Mesenteric fat pad (tissue), 1 donor: Measurements from ENCODE around the gene LGALS1. TPM values are rescaled to one million over a fixed set of nuclear protein-coding genes. Genes with fewer than 3 reads are reported as not detected.
A peak's percentile ranks its signal among the peaks of the same experiment; 100 is the strongest.

Experiments
- DNase-seq: peaks from one replicate; pipeline ENCODE4 v3.0.0-alpha.2; 2020; ENCODE audit warnings: low spot score
- long read RNA-seq: library from polyadenylated mRNA; unstranded; transcript quantifications from one replicate; pipeline ENCODE4 v2.0.0, GENCODE V29; 2020
- total RNA-seq: library from RNA; stranded (reverse); fragmentation: NEBNext Ultra II Directional; extraction: Animal tissue kit (Norgen Biotek cat#: 25700); gene quantifications from one replicate; pipeline ENCODE4 v1.2.1, GENCODE V29; 2021
- donor health status: DM: yes; HTN: yes; CAD: no.

The LGALS1 gene
- total RNA-seq: 1,964 TPM
- long read RNA-seq, transcript LGALS1-201 (4 exons, 560 nt): major isoform, 106 of 132 reads
- long read RNA-seq, partial matches to known transcripts: 23 of 132 reads
- long read RNA-seq, other reads (novel, unspliced or antisense): 2 of 132 reads

- peak; percentile 96 for DNase-seq
Observed at GRCh38 chr22:37674951-37675929, at the start of gene LGALS1. TSS of gene LGALS1 (plus strand) at chr22:37675636. CDS start at chr22:37675703, 67 bp downstream.

- DNase-seq: no peak
Observed at GRCh38 chr22:37625737-37626136, 49.7 kb upstream of the LGALS1 start.

DNA sequence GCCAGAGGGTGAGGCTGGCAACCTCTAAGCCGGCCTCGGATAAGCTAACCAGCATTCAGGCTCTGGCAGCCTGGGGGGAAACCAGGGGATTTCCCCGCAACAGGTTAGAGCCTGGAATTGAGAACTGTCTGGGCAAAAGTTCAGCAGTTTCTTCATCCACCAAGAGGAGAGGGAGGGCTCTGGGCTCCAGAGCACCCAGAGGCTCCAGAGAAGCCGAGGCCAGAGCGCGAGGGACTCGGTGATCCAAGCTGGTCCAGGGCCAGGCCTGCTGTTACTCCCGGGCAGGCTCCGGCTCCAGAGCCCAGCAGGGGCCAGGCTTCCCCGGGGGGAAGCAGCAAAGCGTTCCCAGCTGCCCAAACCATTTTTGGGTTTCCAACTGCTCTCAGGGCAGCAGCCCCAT lies 49.3 kb upstream of the LGALS1 start:
- DNase-seq: no peak

DNA sequence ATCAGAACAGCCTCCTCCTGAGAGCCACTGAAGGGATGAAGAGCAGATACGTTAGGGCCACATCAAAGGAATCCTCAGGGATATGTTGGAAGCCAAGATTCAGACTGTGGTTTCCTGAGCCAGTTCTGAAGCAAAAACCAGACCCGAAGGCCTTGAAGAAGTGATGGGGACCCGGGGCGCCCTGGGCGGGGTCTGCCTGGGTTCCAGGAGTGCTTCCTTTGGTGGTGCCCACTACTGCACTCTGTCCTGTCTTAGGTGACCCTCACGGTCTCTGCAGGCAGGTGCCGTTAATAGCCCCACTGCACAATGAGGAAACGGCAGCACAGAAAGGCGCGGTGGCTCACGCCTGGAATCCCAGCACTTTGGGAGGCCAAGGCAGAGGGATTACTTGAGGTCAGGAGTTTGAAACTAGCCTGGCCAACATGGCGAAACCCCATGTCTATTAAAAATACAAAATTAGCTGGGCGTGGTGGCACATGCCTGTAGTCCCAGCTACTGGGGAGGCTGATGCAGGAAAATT lies 48.8 kb upstream of the LGALS1 start:
- no peak for DNase-seq

DNA sequence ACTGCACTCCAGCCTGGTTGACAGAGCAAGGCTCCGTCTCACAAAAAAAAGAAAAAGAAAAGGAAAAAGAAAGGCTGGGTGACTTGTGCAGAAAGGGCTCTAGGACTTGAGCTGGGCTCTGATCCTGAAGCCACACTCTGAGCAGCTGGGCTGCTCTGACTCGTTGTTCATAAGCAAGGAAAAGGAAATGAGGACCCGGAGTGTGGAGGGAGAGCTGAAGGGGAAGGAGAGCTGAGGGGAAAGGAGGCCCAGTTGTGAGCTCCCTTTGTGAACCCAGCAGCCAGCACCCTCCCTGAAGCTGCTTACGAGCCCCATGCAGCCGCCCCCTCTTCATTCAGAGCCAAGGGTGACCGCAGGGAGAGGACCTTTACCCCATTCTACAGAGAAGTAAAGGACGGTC lies 48.3 kb upstream of the LGALS1 start:
- no peak for DNase-seq

- DNase-seq: no peak
Observed at GRCh38 chr22:37627545-37627944, 47.9 kb upstream of the LGALS1 start.

- DNase-seq: no peak
Observed at GRCh38 chr22:37628830-37629229, 46.6 kb upstream of the LGALS1 start.

- DNase-seq: no peak
Observed at GRCh38 chr22:37629928-37630327, 45.5 kb upstream of the LGALS1 start.

DNA sequence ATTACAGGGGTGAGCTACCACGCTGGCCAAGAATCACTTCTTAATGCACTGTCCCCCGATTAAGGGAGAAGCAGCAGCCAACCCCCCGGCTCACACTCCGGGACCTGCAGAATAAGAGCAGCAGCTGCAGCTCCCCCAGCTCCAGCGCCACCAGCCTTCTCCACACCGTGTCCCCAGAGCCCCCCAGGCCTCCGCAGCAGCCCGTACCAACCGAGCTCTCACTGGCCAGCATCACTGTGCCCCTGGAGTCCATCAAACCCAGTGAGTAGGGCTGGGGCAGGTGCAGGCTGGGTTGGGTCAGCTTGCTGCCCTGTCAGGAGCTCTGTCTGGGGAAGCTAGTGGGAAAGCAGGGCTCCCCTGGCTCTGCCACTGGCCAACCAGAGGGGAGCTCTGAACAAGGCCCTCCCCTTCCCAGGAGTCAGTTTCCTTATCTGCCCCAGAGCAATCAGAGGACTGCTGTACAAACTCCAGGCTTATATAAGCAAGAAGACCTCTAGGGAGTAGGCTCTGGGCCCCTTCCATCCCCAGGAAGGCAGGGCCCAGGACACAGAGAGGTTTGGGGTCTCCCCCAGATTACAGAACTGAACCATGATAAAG lies 44.5 kb upstream of the LGALS1 start:
- DNase-seq: no peak

- no peak for DNase-seq
Observed at GRCh38 chr22:37631448-37632173, 43.8 kb upstream of the LGALS1 start.

DNA sequence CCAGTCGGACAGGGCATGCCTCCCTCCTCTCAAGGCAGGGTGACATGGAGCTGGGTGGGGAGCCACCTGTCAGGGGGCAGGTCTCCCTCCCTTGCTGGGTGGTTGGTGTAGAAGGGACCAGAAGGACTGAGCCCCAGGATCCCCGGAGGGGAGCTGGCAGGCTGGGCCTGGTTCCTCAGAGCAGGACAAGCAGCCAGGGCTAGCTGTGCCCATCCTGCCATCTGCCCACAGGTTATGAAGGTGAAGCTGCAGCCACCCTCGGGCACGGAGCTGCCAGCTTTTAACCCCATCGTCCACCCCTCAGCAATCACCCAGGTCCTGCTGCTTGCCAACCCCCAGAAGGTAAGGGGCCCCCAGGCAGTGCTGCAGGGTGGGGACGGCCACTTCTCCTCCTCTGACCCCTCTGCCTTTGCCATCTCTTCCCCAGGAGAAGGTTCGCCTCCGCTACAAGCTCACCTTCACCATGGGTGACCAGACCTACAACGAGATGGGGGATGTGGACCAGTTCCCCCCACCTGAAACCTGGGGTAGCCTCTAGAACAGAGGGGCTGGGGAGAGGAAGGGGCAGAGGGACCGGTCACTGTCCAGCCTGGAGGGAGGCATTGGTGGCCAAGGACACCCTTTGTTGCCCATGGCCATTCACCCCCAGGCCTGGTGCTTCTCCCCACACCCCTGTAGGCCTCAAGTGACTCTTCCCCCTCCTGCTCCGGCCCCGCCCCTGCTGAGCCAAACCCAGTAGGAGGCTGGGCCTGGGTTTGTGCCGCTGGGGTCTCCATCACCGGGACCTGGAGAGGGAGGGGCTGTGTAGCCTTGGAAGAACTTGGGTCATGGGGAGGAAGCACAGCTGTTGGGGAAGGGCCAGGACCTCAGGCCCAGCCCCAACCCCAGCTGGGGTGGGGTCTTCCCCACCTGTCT lies 43.0 kb upstream of the LGALS1 start:
- no peak for DNase-seq

DNA sequence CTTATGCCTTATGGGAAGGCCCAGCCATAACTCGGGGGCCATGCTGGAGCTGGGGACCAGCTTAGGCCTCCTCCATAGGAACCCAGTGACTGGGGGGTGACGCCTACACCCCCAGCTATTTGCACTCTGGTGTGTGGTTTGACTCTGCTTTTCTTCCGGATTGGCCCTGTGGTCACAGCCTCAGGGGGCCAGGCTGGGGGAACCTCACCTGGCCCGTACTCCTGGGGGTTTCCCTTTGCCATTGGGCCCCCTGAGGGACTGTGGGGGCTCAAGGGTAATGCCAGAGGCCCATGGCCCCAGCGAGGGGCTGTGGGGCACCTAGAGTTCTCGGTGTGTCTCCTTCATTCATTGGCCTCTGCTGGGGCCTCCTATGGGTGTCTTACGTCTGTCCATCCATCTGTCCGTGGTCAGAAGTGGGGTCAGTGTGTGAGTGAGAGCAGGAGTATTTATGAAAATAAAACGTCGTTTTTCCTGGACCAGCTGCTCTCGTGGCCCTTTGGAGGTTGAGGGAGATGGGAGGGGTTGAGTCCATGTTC lies 42.3 kb upstream of the LGALS1 start:
- no peak for DNase-seq

- DNase-seq: peak; percentile 93
Observed at GRCh38 chr22:37633625-37634416, 41.6 kb upstream of the LGALS1 start.

DNA sequence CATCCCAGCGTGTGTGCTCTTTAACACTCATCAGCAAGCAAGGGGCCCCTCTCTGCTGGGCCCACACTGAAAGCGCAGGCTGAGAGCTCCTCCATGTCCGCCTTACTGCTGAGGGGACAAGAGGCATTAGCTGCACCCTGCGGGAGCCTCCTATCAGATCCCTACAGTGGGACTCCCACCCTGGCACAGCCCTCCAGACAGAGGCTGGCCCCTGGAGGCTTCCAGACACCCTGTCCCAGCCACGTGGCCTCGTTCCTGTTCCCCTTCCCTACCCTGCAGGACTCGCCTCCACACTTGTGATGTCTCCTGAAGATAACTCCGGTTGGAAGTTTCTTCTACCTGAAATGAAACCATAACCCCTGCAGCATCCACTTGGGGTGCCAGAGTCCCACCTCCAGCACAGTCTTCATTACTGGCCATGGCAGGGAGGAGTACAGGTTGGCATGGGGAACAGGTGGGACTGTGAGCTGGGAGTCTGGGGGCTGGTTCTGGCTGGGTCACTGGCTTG lies 41.0 kb upstream of the LGALS1 start:
- no peak for DNase-seq

DNA sequence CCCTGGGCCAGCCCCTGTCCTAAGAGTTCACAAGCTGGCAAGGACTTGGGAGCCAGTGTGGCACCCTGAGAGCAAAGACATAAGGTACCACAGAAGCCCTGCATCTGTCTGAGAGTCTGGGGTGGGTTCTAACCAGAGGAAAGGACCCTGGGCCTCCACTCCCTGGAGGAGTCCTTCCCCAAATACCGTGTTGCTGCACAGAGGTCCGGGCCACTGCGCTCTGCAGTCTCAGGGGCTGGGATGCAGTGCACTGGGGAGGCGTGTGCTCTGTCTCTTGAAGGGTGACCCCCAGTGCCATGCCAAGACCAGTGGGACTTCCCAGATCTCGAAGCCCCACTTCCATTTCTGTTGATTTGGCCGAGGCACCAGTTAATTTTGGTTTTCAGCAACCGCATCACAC lies 40.3 kb upstream of the LGALS1 start:
- no peak for DNase-seq

- DNase-seq: no peak
Observed at GRCh38 chr22:37636186-37636948, 39.1 kb upstream of the LGALS1 start.

GRCh38 chr22:37636949-37637273 lies 38.5 kb upstream of the LGALS1 start:
- no peak for DNase-seq

- DNase-seq: no peak
Observed at GRCh38 chr22:37638391-37639069, 36.9 kb upstream of the LGALS1 start.
